ENCODE measurements around the gene NGDN.
"Not testable (repeated sequence)": the region's sequence is repeated elsewhere in the genome, so short reads cannot be mapped to it uniquely, and the experiment has no call there.

The NGDN gene

GRCh38 chr14:23439107-23439835 is 30.2 kb upstream of the NGDN start:
- no peak for DNase-seq (ENCODE audit: low spot score)

- no peak for DNase-seq (ENCODE audit: low spot score)
Observed at GRCh38 chr14:23441076-23441475, 28.4 kb upstream of the NGDN start.

GRCh38 chr14:23442721-23443356 is 26.7 kb upstream of the NGDN start:
- DNase-seq (ENCODE audit: low spot score): no peak

- no peak for DNase-seq (ENCODE audit: low spot score)
Observed at GRCh38 chr14:23443411-23443812, 26.1 kb upstream of the NGDN start.

- no peak for DNase-seq (ENCODE audit: low spot score)
Observed at GRCh38 chr14:23443881-23444280, 25.6 kb upstream of the NGDN start.

- no peak for DNase-seq (ENCODE audit: low spot score)
Observed at GRCh38 chr14:23444314-23444713, 25.2 kb upstream of the NGDN start.

- DNase-seq (ENCODE audit: low spot score): no peak
Observed at GRCh38 chr14:23445773-23446172, 23.7 kb upstream of the NGDN start.

- DNase-seq (ENCODE audit: low spot score): no peak
Observed at GRCh38 chr14:23446291-23446851, 23.1 kb upstream of the NGDN start.

GRCh38 chr14:23447361-23448350 is 21.8 kb upstream of the NGDN start:
- no peak for DNase-seq (ENCODE audit: low spot score)

GRCh38 chr14:23449314-23449713 is 20.2 kb upstream of the NGDN start:
- DNase-seq (ENCODE audit: low spot score): no peak

- no peak for DNase-seq (ENCODE audit: low spot score)
Observed at GRCh38 chr14:23450379-23450778, 19.1 kb upstream of the NGDN start.

- DNase-seq (ENCODE audit: low spot score): no peak
Observed at GRCh38 chr14:23452237-23452636, 17.3 kb upstream of the NGDN start.

- no peak for DNase-seq (ENCODE audit: low spot score)
Observed at GRCh38 chr14:23454445-23454856, 15.1 kb upstream of the NGDN start.

GRCh38 chr14:23456883-23457586 is 12.5 kb upstream of the NGDN start:
- DNase-seq (ENCODE audit: low spot score): not testable (repeated sequence)

GRCh38 chr14:23457587-23458445 is 11.7 kb upstream of the NGDN start:
- no peak for DNase-seq (ENCODE audit: low spot score)

- no peak for DNase-seq (ENCODE audit: low spot score)
Observed at GRCh38 chr14:23460960-23461359, 8.5 kb upstream of the NGDN start.

GRCh38 chr14:23464700-23465099 is 4.8 kb upstream of the NGDN start:
- DNase-seq (ENCODE audit: low spot score): no peak

- no peak for DNase-seq (ENCODE audit: low spot score)
Observed at GRCh38 chr14:23465261-23465660, 4.2 kb upstream of the NGDN start.

- no peak for DNase-seq (ENCODE audit: low spot score)
Observed at GRCh38 chr14:23468704-23469126, 788 bp upstream of the NGDN start.

GRCh38 chr14:23469906-23470403 is 452 bp downstream of the NGDN start:
- no peak for DNase-seq (ENCODE audit: low spot score)

All from NAMALWA (cell line).